ENCODE results near the gene GUCY2D. TPM values are rescaled to one million over a fixed set of nuclear protein-coding genes. Genes with fewer than 3 reads are reported as not detected.

Gene GUCY2D
- total RNA-seq, 1 donor from 2014 or later, result not detected

Other genes starting within 250 kb of the GUCY2D start
- gene KDM6B, start 168.4 kb upstream of the GUCY2D start, total RNA-seq, result 52.9 and 53.7 TPM in 2 replicates
- gene TMEM88, start 147.5 kb upstream of the GUCY2D start, total RNA-seq, result 3.4 TPM in 2 replicates
- 65.8 and 66.2 TPM in 2 replicates for gene NAA38, start 145.1 kb upstream of the GUCY2D start, total RNA-seq
- gene CYB5D1, start 144.6 kb upstream of the GUCY2D start, total RNA-seq, result 8.5 and 10.2 TPM in 2 replicates
- gene CHD3, start 113.8 kb upstream of the GUCY2D start, total RNA-seq, result 196 and 206 TPM in 2 replicates
- 2.3 and 3.0 TPM in 2 replicates for gene RNF227, start 86.3 kb upstream of the GUCY2D start, total RNA-seq
- gene KCNAB3, start 72.8 kb upstream of the GUCY2D start, total RNA-seq, result 2.6 and 3.7 TPM in 2 replicates
- gene TRAPPC1, start 70.7 kb upstream of the GUCY2D start, total RNA-seq, result 122 and 127 TPM in 2 replicates
- 30.2 and 30.9 TPM in 2 replicates for gene CNTROB, start 70.4 kb upstream of the GUCY2D start, total RNA-seq
- not detected in 2 replicates for gene ALOX15B, start 36.4 kb downstream of the GUCY2D start, total RNA-seq
- not detected in 2 replicates for gene ALOX12B, start 85.1 kb downstream of the GUCY2D start, total RNA-seq
- not detected in 2 replicates for gene ALOXE3, start 115.9 kb downstream of the GUCY2D start, total RNA-seq
- 2.0 and 2.3 TPM in 2 replicates for gene HES7, start 121.5 kb downstream of the GUCY2D start, total RNA-seq
- gene PER1, start 149.8 kb downstream of the GUCY2D start, total RNA-seq, result 106 and 173 TPM in 2 replicates
- gene VAMP2, start 160.3 kb downstream of the GUCY2D start, total RNA-seq, result 57.2 and 70.0 TPM in 2 replicates
- 8.4 and 10.5 TPM in 2 replicates for gene TMEM107, start 173.8 kb downstream of the GUCY2D start, total RNA-seq
- gene BORCS6, start 187.6 kb downstream of the GUCY2D start, total RNA-seq, result 6.2 and 6.8 TPM in 2 replicates
- gene AURKB, start 208.0 kb downstream of the GUCY2D start, total RNA-seq, result 13.3 and 15.7 TPM in 2 replicates
- 38.7 and 40.1 TPM in 2 replicates for gene CTC1, start 245.4 kb downstream of the GUCY2D start, total RNA-seq
- gene PFAS, start 246.7 kb downstream of the GUCY2D start, total RNA-seq, result 48.9 and 53.6 TPM in 2 replicates